Left ventricle myocardium inferior (tissue), 1 donor: Measurements from ENCODE around the gene TNFRSF14. TPM values are rescaled to one million over a fixed set of nuclear protein-coding genes. Genes with fewer than 3 reads are reported as not detected.

Experiments used
- DNase-seq: peaks from one replicate; pipeline ENCODE4 v3.0.0-alpha.2; 2020
- H3K27ac ChIP-seq: fragments of 200-600 bp; replicated peaks from 2 replicates; pipeline ENCODE4 v1.8.0; 2021
- H3K27me3 ChIP-seq: fragments of 200-600 bp; 2 replicates; pipeline ENCODE4 v1.8.0; 2021; ENCODE audit warnings: low read depth
- H3K36me3 ChIP-seq: fragments of 200-600 bp; 2 replicates; pipeline ENCODE4 v1.8.0; 2021
- H3K4me1 ChIP-seq: fragments of 200-600 bp; 2 replicates; pipeline ENCODE4 v1.8.0; 2021
- H3K4me3 ChIP-seq: fragments of 200-600 bp; 2 replicates; pipeline ENCODE4 v1.8.0; 2021; ENCODE audit warnings: mild to moderate bottlenecking, moderate library complexity
- H3K9me3 ChIP-seq: fragments of 200-600 bp; replicated peaks from 2 replicates; pipeline ENCODE4 v1.8.0; 2021
- intact Hi-C: fragments of 100-400 bp; cut with micrococcal nuclease; formaldehyde crosslinking; loops from one replicate; pipeline ENCODE4 v1.11.0; 2022
- total RNA-seq: library from RNA; stranded (reverse); fragmentation: NEBNext Ultra II Directional; extraction: Animal tissue kit (Norgen Biotek cat#: 25700); gene quantifications from one replicate; pipeline ENCODE4 v1.2.1, GENCODE V29; 2021
- TF ChIP-seq, protein P1 (sequence below): fragments of 200-600 bp; IDR thresholded peaks from 2 replicates; pipeline ENCODE4 v1.8.0; 2021; ENCODE audit warnings: antibody characterized with exemption, mild to moderate bottlenecking, borderline replicate concordance
- donor health status: DM: no; HTN: yes; CAD: no; lungs with severe emphysema.

TNFRSF14 gene
- total RNA-seq, 1 donor from 2014 or later = 13.7 TPM

DNA sequence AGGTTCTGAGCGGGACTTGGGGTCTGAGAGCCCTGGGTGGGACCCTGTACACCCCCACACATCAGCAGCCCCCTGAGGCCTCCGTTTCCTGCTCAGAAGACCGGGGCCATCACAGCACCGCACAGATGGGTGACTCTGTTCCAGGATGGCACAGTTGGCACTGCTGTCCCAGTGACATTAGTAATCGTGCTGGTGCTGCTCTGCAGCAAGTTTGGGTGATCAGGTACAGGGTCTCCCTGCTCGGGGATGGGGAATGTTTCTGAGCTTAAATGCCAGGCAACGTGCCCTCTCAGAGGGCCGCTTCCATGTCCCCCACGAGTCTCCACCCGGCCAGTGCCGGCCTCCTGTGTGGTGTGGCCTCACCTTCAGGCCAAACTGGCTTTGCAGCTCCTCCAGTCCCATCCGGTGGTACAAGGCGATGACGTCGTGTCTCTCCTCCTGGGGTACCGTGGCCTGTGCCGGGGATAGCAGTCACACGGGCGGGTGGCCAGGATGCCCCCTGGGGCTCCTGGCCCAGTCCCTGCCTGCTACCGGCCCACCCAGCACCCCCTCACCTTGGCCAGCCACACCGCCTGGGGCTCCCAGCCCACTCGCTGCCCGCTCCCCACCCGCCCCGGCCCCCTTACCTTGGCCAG is 47.5 kb downstream of the TNFRSF14 start:
- H3K4me1 ChIP-seq = peaks cover 8% of the 10 kb centered on the region
- H3K36me3 ChIP-seq = no peaks in the 10 kb centered on the region
- TF ChIP-seq, protein P1, sequence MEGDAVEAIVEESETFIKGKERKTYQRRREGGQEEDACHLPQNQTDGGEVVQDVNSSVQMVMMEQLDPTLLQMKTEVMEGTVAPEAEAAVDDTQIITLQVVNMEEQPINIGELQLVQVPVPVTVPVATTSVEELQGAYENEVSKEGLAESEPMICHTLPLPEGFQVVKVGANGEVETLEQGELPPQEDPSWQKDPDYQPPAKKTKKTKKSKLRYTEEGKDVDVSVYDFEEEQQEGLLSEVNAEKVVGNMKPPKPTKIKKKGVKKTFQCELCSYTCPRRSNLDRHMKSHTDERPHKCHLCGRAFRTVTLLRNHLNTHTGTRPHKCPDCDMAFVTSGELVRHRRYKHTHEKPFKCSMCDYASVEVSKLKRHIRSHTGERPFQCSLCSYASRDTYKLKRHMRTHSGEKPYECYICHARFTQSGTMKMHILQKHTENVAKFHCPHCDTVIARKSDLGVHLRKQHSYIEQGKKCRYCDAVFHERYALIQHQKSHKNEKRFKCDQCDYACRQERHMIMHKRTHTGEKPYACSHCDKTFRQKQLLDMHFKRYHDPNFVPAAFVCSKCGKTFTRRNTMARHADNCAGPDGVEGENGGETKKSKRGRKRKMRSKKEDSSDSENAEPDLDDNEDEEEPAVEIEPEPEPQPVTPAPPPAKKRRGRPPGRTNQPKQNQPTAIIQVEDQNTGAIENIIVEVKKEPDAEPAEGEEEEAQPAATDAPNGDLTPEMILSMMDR = no peak
- no peak overlapping the region for H3K4me3 ChIP-seq
- H3K9me3 ChIP-seq = peaks cover 26% of the 10 kb centered on the region
- intact Hi-C loops = no loop called here
- no peak for DNase-seq
- H3K27ac ChIP-seq = no peak overlapping the region
- H3K27me3 ChIP-seq = peaks cover 64% of the 10 kb centered on the region

DNA sequence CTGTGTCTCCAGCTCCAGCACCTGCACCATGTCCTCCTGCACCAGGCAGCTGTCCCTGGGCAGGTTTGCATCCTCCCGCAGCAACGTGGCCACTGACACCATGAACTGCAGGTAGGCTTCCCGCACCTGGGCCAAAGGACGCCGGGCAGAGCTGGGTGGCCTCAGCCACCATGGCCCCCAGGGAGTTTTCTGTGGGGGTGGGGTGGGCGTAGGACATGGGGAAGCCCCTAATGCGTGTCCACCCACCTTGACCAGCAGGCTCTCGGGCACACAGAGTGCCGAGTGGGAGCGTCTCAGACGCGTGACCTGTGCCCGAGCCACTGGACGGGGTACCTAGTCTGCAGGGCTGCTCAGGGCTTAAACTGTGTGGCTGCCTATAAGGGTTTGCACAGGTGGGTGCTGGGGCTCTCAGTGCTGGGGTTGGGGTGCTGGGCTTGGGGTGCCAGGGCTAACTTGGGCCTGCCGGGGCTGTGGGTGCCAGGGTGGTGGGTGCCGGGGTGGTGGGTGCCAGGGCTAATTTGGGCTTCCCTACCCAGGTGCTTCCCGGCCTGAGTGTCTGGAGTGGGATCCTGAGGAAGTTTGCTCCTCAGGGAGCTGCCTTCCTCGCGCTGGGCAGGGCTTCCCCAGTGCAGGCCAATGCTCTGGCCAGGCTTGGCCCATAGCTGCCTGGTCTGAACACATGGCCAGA is 48.1 kb downstream of the TNFRSF14 start:
- intact Hi-C loops = no loop called here
- peaks cover 20% of the 10 kb centered on the region for H3K9me3 ChIP-seq
- H3K27ac ChIP-seq = no peak overlapping the region
- no peak for DNase-seq
- H3K4me1 ChIP-seq = peaks cover 8% of the 10 kb centered on the region
- TF ChIP-seq, protein P1 = no peak
- H3K27me3 ChIP-seq = peaks cover 68% of the 10 kb centered on the region
- no peaks in the 10 kb centered on the region for H3K36me3 ChIP-seq
- H3K4me3 ChIP-seq = no peak overlapping the region

DNA sequence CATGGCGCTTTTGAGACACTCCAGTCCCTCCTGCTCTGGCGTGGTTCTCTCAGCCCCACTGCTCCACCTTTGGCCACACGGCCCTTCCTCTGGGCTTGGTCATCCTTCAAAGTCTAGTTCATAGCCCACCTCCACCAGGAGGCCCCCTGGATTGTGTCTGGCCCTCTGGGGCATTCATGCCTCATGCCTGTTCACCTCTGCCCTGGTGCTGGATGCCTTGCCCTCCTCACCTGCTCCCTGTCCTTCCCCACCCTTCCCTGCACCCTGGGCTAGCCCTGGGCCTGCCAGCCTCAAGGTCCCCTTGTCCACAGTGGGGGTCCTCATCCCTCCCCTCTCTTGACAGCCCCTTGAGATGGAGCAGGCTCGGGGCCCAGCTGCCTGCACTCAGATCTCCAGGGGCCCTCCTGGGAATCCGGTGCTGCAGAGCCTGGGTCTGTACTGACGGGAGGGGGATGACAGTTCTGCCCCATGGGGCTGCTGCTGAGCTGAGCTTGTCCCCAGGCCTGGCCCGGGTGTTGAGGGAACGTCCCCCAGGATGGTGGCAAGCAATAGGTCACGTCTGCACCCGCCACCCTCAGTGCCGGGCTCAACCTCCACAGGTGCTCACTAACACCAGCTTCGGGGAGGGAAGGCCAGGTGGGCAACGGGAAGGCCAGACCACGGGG is 48.8 kb downstream of the TNFRSF14 start:
- Histone ChIP-seq H3K27ac (no peak overlapping the region), H3K27me3 (peaks cover 75% of the 10 kb centered on the region), H3K36me3 (no peaks in the 10 kb centered on the region), H3K9me3 (peaks cover 13% of the 10 kb centered on the region), H3K4me1 (peaks cover 8% of the 10 kb centered on the region), H3K4me3 (no peak overlapping the region)
- TF ChIP-seq, protein P1 = no peak
- DNase-seq = no peak
- intact Hi-C loops = no loop called here

DNA sequence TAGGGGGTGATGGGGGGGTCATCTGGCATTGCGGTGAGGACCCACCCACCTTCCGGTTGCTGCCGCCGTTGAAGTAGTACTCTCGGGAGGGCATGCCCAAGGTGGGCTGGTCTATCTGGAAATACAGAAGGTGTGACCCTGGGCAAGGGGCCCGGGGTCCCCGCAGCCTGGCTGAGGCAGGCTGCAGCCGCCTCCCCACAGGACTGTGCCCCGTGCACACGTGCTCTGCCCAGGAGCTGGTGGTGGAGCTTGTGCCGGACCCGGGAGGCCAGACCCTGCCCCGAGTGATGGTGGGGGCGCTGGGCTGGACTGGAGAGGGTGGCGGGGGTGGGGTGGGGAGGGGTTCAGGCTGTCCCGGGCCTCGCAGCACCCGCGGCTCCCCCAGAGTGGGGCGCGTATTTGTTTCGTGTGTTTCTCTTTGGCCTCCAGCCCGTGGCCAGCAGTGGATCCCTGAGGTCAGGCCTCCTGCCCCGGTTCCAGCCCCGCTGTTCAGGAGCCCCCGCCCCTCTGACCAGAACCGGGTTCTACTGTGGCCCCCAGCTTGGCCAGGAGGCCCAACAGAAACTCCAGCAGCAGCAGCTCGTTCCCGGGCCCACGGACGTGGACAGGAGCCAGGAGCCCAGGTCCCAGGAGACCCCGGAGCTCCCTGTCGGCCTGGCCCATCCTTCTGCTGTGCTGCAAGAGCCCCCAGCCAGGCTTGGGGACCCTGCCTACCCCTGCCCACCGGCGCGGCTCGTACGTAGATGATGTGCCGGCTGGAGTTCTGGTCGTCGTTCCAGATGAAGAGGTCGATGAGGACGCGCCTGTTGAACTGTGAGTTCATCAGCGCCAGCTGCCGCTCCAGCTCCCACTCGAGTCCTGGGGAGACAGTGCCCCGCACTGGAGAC is 49.6 kb downstream of the TNFRSF14 start:
- TF ChIP-seq, protein P1 = no peak
- intact Hi-C loops = no loop called here
- H3K36me3 ChIP-seq = no peaks in the 10 kb centered on the region
- peaks cover 11% of the 10 kb centered on the region for H3K4me1 ChIP-seq
- no peak overlapping the region for H3K4me3 ChIP-seq
- DNase-seq = no peak
- no peak overlapping the region for H3K27ac ChIP-seq
- H3K9me3 ChIP-seq = peaks cover 7% of the 10 kb centered on the region
- peaks cover 83% of the 10 kb centered on the region for H3K27me3 ChIP-seq

DNA sequence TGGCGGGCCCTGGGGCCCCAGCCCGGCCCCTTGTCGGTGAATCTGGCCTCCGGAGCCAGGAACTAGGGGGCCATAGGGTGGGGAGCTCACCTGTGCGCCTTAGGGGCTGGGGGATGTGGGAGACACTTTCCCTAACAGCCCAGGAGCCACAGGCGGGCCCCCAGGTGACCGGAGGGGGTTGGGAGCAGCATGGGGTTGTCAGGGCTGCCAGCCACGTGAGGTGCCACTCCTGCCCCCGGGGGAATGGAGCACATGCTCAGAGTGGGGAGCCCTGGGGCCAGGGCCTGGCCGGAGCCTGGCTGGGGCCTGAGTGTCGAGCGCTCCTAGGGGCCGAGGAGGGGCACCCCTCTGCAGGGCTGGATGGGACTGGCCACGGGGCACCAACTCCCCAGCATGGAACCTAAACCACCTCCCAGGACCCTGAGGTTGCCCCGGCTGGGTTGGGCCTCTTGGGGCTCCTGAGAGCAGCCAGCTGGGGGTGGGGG is 50.3 kb downstream of the TNFRSF14 start:
- intact Hi-C loops = no loop called here
- no peaks in the 10 kb centered on the region for H3K9me3 ChIP-seq
- DNase-seq = no peak
- TF ChIP-seq, protein P1 = no peak
- H3K4me3 ChIP-seq = no peak overlapping the region
- no peak overlapping the region for H3K27ac ChIP-seq
- H3K27me3 ChIP-seq = peaks cover 90% of the 10 kb centered on the region
- H3K36me3 ChIP-seq = no peaks in the 10 kb centered on the region
- peaks cover 15% of the 10 kb centered on the region for H3K4me1 ChIP-seq
